ENCODE measurements around the gene RTBDN.
A peak's percentile ranks its signal among the peaks of the same experiment; 100 is the strongest.
"Not testable (repeated sequence)": the region's sequence is repeated elsewhere in the genome, so short reads cannot be mapped to it uniquely, and the experiment has no call there.

RTBDN gene

GRCh38 chr19:12837225-12837624 is 2.8 kb upstream of the RTBDN start:
- Histone ChIP-seq H3K4me1 (ENCODE audit: control insufficient read depth, insufficient read depth, low read length) (peaks cover 18% of the 10 kb centered on the region), H3K9me3 (ENCODE audit: control insufficient read depth, insufficient read depth, low read length) (no peaks in the 10 kb centered on the region), H3K27me3 (ENCODE audit: control insufficient read depth, insufficient read depth, low read length) (peaks cover 20% of the 10 kb centered on the region), H3K36me3 (ENCODE audit: control insufficient read depth, insufficient read depth, low read length) (no peaks in the 10 kb centered on the region), H3K27ac (ENCODE audit: low read depth, low read length) (no peak overlapping the region), H3K9ac (ENCODE audit: low read depth, low read length) (no peak overlapping the region), H3K4me3 (ENCODE audit: low read depth, low read length) (no peak overlapping the region)

DNA sequence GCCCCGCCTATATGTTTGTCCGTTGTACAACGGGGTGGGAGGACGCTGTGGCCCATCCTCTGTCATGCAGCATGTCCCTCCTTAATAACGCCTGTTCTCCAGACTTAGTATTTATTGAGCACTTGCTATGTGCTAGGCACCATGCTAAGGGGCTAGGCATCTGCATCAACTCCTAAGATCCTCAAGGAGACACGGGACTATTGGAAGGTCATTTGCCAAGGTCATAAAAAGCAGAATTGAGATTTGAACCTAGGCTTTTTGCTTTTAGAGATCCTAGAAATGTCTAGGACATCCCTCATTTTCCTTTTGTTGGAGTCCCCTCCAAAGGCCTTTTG is 2.1 kb upstream of the RTBDN start:
- peaks cover 25% of the 10 kb centered on the region for H3K27me3 ChIP-seq (ENCODE audit: control insufficient read depth, insufficient read depth, low read length)

GRCh38 chr19:12834976-12835757 is 788 bp upstream of the RTBDN start:
- no peak overlapping the region for H3K9ac ChIP-seq (ENCODE audit: low read depth, low read length)
- no peaks in the 10 kb centered on the region for H3K36me3 ChIP-seq (ENCODE audit: control insufficient read depth, insufficient read depth, low read length)
- peaks cover 16% of the 10 kb centered on the region for H3K4me1 ChIP-seq (ENCODE audit: control insufficient read depth, insufficient read depth, low read length)
- H3K9me3 ChIP-seq (ENCODE audit: control insufficient read depth, insufficient read depth, low read length) = no peaks in the 10 kb centered on the region
- peaks cover 27% of the 10 kb centered on the region for H3K27me3 ChIP-seq (ENCODE audit: control insufficient read depth, insufficient read depth, low read length)
- H3K4me3 ChIP-seq (ENCODE audit: low read depth, low read length) = peak overlapping the region; percentile 71; the same call in 1 of the 2 replicates
- H3K27ac ChIP-seq (ENCODE audit: low read depth, low read length) = no peak overlapping the region

More for the DNA sequence above, 2.1 kb upstream of the RTBDN start:
- Histone ChIP-seq H3K4me1 (ENCODE audit: control insufficient read depth, insufficient read depth, low read length) (peaks cover 18% of the 10 kb centered on the region), H3K36me3 (ENCODE audit: control insufficient read depth, insufficient read depth, low read length) (no peaks in the 10 kb centered on the region), H3K4me3 (ENCODE audit: low read depth, low read length) (peak overlapping the region; percentile 18; the same call in 1 of the 2 replicates), H3K9ac (ENCODE audit: low read depth, low read length) (no peak overlapping the region), H3K9me3 (ENCODE audit: control insufficient read depth, insufficient read depth, low read length) (no peaks in the 10 kb centered on the region), H3K27ac (ENCODE audit: low read depth, low read length) (no peak overlapping the region)

- Histone ChIP-seq H3K36me3 (ENCODE audit: control insufficient read depth, insufficient read depth, low read length) (no peaks in the 10 kb centered on the region), H3K4me1 (ENCODE audit: control insufficient read depth, insufficient read depth, low read length) (peaks cover 10% of the 10 kb centered on the region), H3K27me3 (ENCODE audit: control insufficient read depth, insufficient read depth, low read length) (peaks cover 22% of the 10 kb centered on the region), H3K9me3 (ENCODE audit: control insufficient read depth, insufficient read depth, low read length) (no peaks in the 10 kb centered on the region), H3K4me3 (ENCODE audit: low read depth, low read length) (peak overlapping the region; percentile 71), H3K9ac (ENCODE audit: low read depth, low read length) (no peak overlapping the region), H3K27ac (ENCODE audit: low read depth, low read length) (no peak overlapping the region)
Observed at GRCh38 chr19:12833738-12834565, 427 bp downstream of the RTBDN start.

DNA sequence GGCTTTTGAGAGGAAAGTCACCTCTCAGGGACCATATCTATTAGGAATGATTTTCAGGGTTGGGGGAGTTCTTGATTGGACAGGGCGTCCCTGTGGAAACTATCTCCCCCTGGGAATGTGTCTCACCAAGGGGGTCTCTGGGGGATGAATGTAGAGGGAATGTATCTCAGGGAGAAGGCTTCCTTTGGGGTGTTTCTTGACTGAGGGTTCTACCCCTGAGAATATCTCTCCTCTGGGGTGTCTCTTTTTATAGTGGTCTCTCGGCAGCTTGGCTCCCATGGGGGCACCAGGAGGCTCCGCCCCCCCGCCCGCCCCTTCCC is 1.0 kb downstream of the RTBDN start:
- peaks cover 8% of the 10 kb centered on the region for H3K4me1 ChIP-seq (ENCODE audit: control insufficient read depth, insufficient read depth, low read length)
- H3K9me3 ChIP-seq (ENCODE audit: control insufficient read depth, insufficient read depth, low read length) = no peaks in the 10 kb centered on the region
- H3K36me3 ChIP-seq (ENCODE audit: control insufficient read depth, insufficient read depth, low read length) = no peaks in the 10 kb centered on the region
- peak overlapping the region; percentile 30; the same call in 1 of the 2 replicates for H3K4me3 ChIP-seq (ENCODE audit: low read depth, low read length)
- H3K9ac ChIP-seq (ENCODE audit: low read depth, low read length) = no peak overlapping the region
- no peak overlapping the region for H3K27ac ChIP-seq (ENCODE audit: low read depth, low read length)
- peaks cover 21% of the 10 kb centered on the region for H3K27me3 ChIP-seq (ENCODE audit: control insufficient read depth, insufficient read depth, low read length)

- Histone ChIP-seq H3K36me3 (ENCODE audit: control insufficient read depth, insufficient read depth, low read length) (no peaks in the 10 kb centered on the region), H3K27ac (ENCODE audit: low read depth, low read length) (no peak overlapping the region), H3K4me1 (ENCODE audit: control insufficient read depth, insufficient read depth, low read length) (peaks cover 5% of the 10 kb centered on the region; the same call in 1 of the 2 replicates), H3K27me3 (ENCODE audit: control insufficient read depth, insufficient read depth, low read length) (peaks cover 7% of the 10 kb centered on the region; the same call in 1 of the 2 replicates), H3K9me3 (ENCODE audit: control insufficient read depth, insufficient read depth, low read length) (no peaks in the 10 kb centered on the region), H3K9ac (ENCODE audit: low read depth, low read length) (no peak overlapping the region), H3K4me3 (ENCODE audit: low read depth, low read length) (peak overlapping the region; percentile 49; the same call in 1 of the 2 replicates)
Observed at GRCh38 chr19:12828494-12828893, 5.9 kb downstream of the RTBDN start.

DNA sequence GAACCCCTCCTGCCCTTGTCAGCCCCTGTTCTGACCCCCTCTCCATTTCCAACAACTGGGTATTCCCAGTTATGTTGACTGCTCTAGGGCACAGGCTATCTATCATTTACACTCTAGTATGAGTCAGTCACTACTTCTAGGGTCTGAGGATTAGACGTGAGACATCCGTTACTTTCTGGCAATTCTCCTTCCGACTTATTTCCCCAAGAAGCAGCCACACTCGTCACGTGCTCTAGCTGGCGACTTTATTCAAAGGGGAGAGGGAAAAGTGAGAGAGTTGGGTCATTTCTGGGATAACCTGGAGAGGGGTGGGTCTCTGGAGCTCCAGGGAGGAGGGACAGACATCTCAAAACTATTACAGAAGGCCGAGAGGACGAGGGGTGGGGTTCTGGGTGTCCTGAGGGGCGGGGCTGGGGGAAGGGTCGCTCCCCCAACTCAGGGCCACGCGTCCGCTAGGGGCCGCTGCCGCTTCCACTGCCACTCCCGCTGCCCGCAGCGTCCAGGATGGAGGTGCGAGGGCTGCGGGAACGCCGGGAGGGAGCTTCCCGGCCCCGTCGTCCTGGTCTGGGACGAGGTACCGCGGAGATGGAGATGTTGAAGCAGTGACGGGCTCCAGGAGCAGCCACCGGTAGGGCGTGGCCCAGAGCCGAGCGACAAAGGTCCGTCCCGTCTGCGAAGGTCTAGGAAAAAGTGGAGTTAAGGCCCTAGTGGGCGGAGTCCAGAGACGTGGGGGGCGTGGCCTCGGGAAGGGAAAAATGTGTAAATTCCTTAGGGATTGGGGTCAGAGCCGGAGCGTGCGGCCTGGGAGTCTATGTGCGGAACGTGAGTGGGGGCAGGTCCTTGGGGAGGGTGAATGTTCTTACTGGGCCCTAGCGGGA is 8.9 kb downstream of the RTBDN start:
- Histone ChIP-seq H3K4me1 (ENCODE audit: control insufficient read depth, insufficient read depth, low read length) (no peaks in the 10 kb centered on the region), H3K27ac (ENCODE audit: low read depth, low read length) (no peak overlapping the region), H3K9me3 (ENCODE audit: control insufficient read depth, insufficient read depth, low read length) (no peaks in the 10 kb centered on the region), H3K4me3 (ENCODE audit: low read depth, low read length) (peak overlapping the region; percentile 54), H3K9ac (ENCODE audit: low read depth, low read length) (no peak overlapping the region), H3K27me3 (ENCODE audit: control insufficient read depth, insufficient read depth, low read length) (no peaks in the 10 kb centered on the region), H3K36me3 (ENCODE audit: control insufficient read depth, insufficient read depth, low read length) (no peaks in the 10 kb centered on the region)

DNA sequence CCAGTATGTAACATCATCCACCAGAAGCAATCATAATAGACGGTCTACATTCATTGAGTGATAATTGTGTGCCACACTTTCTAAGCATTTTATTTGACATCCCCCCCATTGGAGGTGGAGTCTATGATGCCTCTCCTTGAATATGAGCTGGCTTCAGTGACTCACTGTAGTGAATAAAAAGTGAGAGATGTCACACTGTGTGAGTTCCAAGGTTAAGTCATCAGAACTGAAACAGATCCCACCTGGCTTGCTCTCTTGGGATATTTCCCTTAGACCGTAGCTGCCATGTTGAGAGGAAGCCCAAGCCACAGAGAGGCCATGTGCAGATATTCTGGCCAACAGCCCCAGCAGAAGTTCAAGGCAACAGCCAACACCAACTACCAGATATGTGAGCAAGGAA is 12.6 kb downstream of the RTBDN start:
- H3K9me3 ChIP-seq (ENCODE audit: control insufficient read depth, insufficient read depth, low read length) = no peaks in the 10 kb centered on the region
- H3K27ac ChIP-seq (ENCODE audit: low read depth, low read length) = no peak overlapping the region
- no peaks in the 10 kb centered on the region for H3K4me1 ChIP-seq (ENCODE audit: control insufficient read depth, insufficient read depth, low read length)
- H3K36me3 ChIP-seq (ENCODE audit: control insufficient read depth, insufficient read depth, low read length) = peaks cover 6% of the 10 kb centered on the region
- no peaks in the 10 kb centered on the region for H3K27me3 ChIP-seq (ENCODE audit: control insufficient read depth, insufficient read depth, low read length)
- no peak overlapping the region for H3K9ac ChIP-seq (ENCODE audit: low read depth, low read length)
- H3K4me3 ChIP-seq (ENCODE audit: low read depth, low read length) = no peak overlapping the region

DNA sequence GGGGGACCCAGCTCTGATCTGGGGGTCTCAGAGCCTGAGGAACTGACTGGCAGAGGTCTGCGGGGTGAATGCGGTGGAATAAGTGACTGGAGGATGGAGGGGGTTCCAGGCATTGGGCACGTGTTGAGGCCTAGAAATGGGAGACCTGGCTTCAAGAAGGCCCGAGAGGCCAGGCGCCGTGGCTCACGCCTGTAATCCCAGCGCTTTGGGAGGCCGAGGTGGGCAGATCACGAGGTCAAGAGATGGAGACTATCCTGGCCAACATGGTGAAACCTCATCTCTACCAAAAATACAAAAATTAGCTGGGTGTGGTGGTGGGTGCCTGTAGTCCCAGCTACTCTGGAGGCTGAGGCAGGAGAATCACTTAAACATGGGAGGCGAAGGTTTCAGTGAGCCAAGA is 16.6 kb downstream of the RTBDN start:
- peaks cover 33% of the 10 kb centered on the region for H3K36me3 ChIP-seq (ENCODE audit: control insufficient read depth, insufficient read depth, low read length)
- H3K27me3 ChIP-seq (ENCODE audit: control insufficient read depth, insufficient read depth, low read length); H3K27ac ChIP-seq (ENCODE audit: low read depth, low read length); H3K9ac ChIP-seq (ENCODE audit: low read depth, low read length); H3K9me3 ChIP-seq (ENCODE audit: control insufficient read depth, insufficient read depth, low read length); H3K4me3 ChIP-seq (ENCODE audit: low read depth, low read length); H3K4me1 ChIP-seq (ENCODE audit: control insufficient read depth, insufficient read depth, low read length): not testable (repeated sequence)

DNA sequence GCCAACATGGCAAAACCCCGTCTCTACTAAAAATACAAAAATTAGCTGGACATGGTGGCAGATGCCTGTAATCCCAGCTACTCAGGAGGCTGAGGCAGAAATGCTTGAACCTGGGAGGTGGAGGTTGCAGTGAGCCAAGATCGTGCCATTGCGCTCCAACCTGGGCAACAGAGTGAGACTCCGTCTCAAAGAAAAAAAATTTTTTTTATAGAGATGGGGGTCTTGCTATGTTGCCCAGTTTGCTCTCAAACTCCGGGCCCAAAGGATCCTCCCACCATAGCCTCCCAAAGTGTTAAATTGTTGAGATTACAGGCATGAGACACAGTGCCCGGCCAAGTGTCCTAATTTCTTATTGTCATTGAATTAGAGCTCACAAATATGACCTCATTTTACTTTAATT is 17.2 kb downstream of the RTBDN start:
- not testable (repeated sequence) for H3K27me3 ChIP-seq (ENCODE audit: control insufficient read depth, insufficient read depth, low read length); H3K4me1 ChIP-seq (ENCODE audit: control insufficient read depth, insufficient read depth, low read length); H3K27ac ChIP-seq (ENCODE audit: low read depth, low read length); H3K9me3 ChIP-seq (ENCODE audit: control insufficient read depth, insufficient read depth, low read length); H3K4me3 ChIP-seq (ENCODE audit: low read depth, low read length); H3K9ac ChIP-seq (ENCODE audit: low read depth, low read length)
- H3K36me3 ChIP-seq (ENCODE audit: control insufficient read depth, insufficient read depth, low read length) = peaks cover 37% of the 10 kb centered on the region

All from HUES48 (cell line).